GM10248 (cell line): Measurements from ENCODE around the gene TIMM29.

Experiments used
- CTCF ChIA-PET: fragments of 300-600 bp; sonication (Branson Sonifier 250); formaldehyde crosslinking; extraction: SDS; loops from one replicate; lab custom pipeline; 2021; ENCODE audit warnings: antibody characterized with exemption; lab: Yijun Ruan, JAX
- POLR2A ChIA-PET: fragments of 350-650 bp; sonication (Branson Sonifier 250); formaldehyde crosslinking; extraction: SDS; loops from one replicate; lab custom pipeline; 2020; ENCODE audit warnings: antibody characterized with exemption; lab: Yijun Ruan, JAX
- DNase-seq: peaks from one replicate; pipeline ENCODE4 v3.0.0; 2012; ENCODE audit errors: extremely low spot score
- CTCF ChIP-seq: IDR thresholded peaks from 2 replicates; pipeline ENCODE4 v1.5.1; 2012; ENCODE audit warnings: mild to moderate bottlenecking, low read depth; ENCODE audit errors: extremely low read depth, missing control alignments, control extremely low read depth

The TIMM29 gene

GRCh38 chr19:10887616-10888367, 40.8 kb upstream of the TIMM29 start:
- POLR2A ChIA-PET, result interaction anchor here (0.8 to 2.0 kb wide), 3 partner anchors 8 to 31 kb away, joined by 3 to 12 read pairs (median 3); no protein-coding TSS in a partner anchor
- TF ChIP-seq CTCF, result no peak
- no peak for DNase-seq
- CTCF ChIA-PET, result interaction anchor here (0.8 to 3.6 kb wide), 17 partner anchors 9 to 239 kb away, joined by 3 to 28 read pairs (median 4); partner anchors contain the start of gene CARM1

GRCh38 chr19:10888421-10888866, 40.2 kb upstream of the TIMM29 start:
- no peak for TF ChIP-seq CTCF
- POLR2A ChIA-PET, result interaction anchor here (0.6 to 2.0 kb wide), 4 partner anchors 9 to 31 kb away, joined by 3 to 12 read pairs (median 4); no protein-coding TSS in a partner anchor
- CTCF ChIA-PET, result interaction anchor here (0.6 to 3.6 kb wide), 18 partner anchors 9 to 238 kb away, joined by 3 to 28 read pairs (median 4); partner anchors contain the start of gene CARM1
- peak; percentile 63 for DNase-seq

GRCh38 chr19:10889880-10890279, 38.7 kb upstream of the TIMM29 start:
- CTCF ChIA-PET, result interaction anchor here (1.2 to 3.6 kb wide), 4 partner anchors 12 to 31 kb away, joined by 4 to 28 read pairs (median 10); partner anchors contain the start of gene CARM1

GRCh38 chr19:10891405-10892086, 37.1 kb upstream of the TIMM29 start:
- TF ChIP-seq CTCF, result no peak
- CTCF ChIA-PET, result interaction anchor here (1.2 to 2.4 kb wide), 3 partner anchors 10 to 30 kb away, joined by 4 to 8 read pairs (median 6); no protein-coding TSS in a partner anchor
- DNase-seq, result no peak
- POLR2A ChIA-PET, result no interaction called here

More at GRCh38 chr19:10889880-10890279, 38.7 kb upstream of the TIMM29 start:
- no peak for TF ChIP-seq CTCF
- POLR2A ChIA-PET, result no interaction called here
- DNase-seq, result no peak

GRCh38 chr19:10892256-10892655, 36.4 kb upstream of the TIMM29 start:
- TF ChIP-seq CTCF, result no peak
- no peak for DNase-seq
- ChIA-PET POLR2A (no interaction called here), CTCF (interaction anchor here (1.9 to 2.4 kb wide), 2 partner anchors 11 to 15 kb away, joined by 6 to 8 read pairs; no protein-coding TSS in a partner anchor)

GRCh38 chr19:10894911-10895213, 33.7 kb upstream of the TIMM29 start:
- ChIA-PET CTCF (interaction anchor here (2.0 kb wide), 1 partner anchor 22 kb away, joined by 4 read pairs; no protein-coding TSS in a partner anchor), POLR2A (interaction anchor here (0.6 kb wide), 1 partner anchor 599 kb away, joined by 9 read pairs; no protein-coding TSS in a partner anchor)
- no peak for TF ChIP-seq CTCF
- no peak for DNase-seq
